Subcutaneous abdominal adipose tissue (tissue), 5 donors: ENCODE results near the gene WASF2.

Experiments
- H3K27ac ChIP-seq: one replicate; pipeline ENCODE4 v1.7.0; 2013; ENCODE audit warnings: low read depth, mild to moderate bottlenecking, inconsistent platforms, low read length, moderate library complexity
- H3K27me3 ChIP-seq, 5 donors: one replicate each; pipeline ENCODE4 v1.7.0; 2013; ENCODE audit warnings: low read length in 5 of 5, inconsistent platforms in 1 of 5; ENCODE audit not compliant: control insufficient read depth in 5 of 5, insufficient read depth in 4 of 5
- H3K36me3 ChIP-seq, 5 donors: one replicate each; pipeline ENCODE4 v1.7.0; 2013; ENCODE audit warnings: low read length in 5 of 5; ENCODE audit not compliant: control insufficient read depth in 5 of 5, insufficient read depth in 5 of 5
- H3K4me1 ChIP-seq, 5 donors: one replicate each; pipeline ENCODE4 v1.7.0; 2013; ENCODE audit warnings: low read length in 5 of 5, mild to moderate bottlenecking in 3 of 5, moderate library complexity in 1 of 5; ENCODE audit not compliant: control insufficient read depth in 5 of 5, insufficient read depth in 5 of 5
- H3K4me3 ChIP-seq, 5 donors: one replicate each; pipeline ENCODE4 v1.7.0; 2013; ENCODE audit warnings: low read length in 5 of 5, low read depth in 1 of 5
- H3K9ac ChIP-seq, 5 donors: one replicate each; pipeline ENCODE4 v1.7.0; 2013; ENCODE audit warnings: low read length in 5 of 5, mild to moderate bottlenecking in 4 of 5, moderate library complexity in 3 of 5
- H3K9me3 ChIP-seq, 5 donors: one replicate each; pipeline ENCODE4 v1.7.0; 2013; ENCODE audit warnings: low read length in 5 of 5; ENCODE audit not compliant: control insufficient read depth in 5 of 5
- donor health status: healthy.
- donor health status: healthy.
- donor health status: healthy.
- donor health status: healthy.
- donor health status: healthy.

WASF2 gene

DNA sequence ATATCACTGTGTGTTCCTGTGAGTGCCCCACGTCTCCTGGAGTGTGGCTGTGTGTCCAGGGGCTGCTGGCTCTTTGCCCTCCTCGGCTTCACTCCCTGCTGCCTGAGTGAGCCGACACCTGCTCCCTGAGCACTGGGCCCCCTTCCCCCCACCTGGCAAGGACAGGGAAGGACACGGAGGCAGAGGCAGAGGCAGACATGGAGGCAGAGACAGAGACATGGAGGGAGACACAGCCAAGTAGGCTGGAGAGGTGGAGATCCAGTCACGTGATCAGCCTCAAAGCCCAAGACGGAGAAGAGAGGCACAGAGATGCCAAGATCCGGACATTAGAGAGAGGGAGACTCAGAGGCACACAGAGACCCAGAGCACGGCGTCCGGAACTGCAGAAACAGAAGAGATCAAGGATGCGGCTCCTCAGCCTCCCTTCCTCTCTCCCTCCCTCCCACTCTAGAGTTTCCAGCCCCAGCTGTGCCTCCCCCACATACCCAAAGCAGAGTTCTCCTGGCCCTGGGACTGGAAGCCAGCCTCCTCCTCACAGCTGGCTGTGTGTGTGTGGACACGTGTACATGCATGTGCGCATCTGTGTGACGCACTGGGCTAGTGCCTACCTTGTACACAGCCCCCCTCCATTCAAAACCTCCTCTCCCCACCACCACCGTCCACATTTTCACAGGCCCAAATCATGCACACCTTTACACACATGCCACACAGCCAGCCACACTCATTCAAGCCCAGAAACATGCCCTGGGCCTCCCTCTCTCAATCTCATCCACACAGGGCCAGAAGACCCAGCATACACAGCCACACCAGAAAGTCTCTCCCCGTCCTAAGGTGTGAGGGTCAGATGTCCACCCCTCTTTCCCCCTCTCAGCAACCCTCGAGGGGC, 39.1 kb upstream of the WASF2 start:
- H3K9ac ChIP-seq = peak overlapping the region in 2 of 5 donors; percentile 54 to 65
- H3K4me1 ChIP-seq = peaks cover 18 to 51% (median 45%) of the 10 kb centered on the region in 5 donors
- peak overlapping the region; percentile 53 to 78 (median 60) for H3K4me3 ChIP-seq
- H3K36me3 ChIP-seq = peaks cover 0 to 20% (median 14%) of the 10 kb centered on the region in 5 donors
- no peaks in the 10 kb centered on the region for H3K27me3 ChIP-seq
- no peaks in the 10 kb centered on the region for H3K9me3 ChIP-seq
- peak overlapping the region; percentile 50 for H3K27ac ChIP-seq

DNA sequence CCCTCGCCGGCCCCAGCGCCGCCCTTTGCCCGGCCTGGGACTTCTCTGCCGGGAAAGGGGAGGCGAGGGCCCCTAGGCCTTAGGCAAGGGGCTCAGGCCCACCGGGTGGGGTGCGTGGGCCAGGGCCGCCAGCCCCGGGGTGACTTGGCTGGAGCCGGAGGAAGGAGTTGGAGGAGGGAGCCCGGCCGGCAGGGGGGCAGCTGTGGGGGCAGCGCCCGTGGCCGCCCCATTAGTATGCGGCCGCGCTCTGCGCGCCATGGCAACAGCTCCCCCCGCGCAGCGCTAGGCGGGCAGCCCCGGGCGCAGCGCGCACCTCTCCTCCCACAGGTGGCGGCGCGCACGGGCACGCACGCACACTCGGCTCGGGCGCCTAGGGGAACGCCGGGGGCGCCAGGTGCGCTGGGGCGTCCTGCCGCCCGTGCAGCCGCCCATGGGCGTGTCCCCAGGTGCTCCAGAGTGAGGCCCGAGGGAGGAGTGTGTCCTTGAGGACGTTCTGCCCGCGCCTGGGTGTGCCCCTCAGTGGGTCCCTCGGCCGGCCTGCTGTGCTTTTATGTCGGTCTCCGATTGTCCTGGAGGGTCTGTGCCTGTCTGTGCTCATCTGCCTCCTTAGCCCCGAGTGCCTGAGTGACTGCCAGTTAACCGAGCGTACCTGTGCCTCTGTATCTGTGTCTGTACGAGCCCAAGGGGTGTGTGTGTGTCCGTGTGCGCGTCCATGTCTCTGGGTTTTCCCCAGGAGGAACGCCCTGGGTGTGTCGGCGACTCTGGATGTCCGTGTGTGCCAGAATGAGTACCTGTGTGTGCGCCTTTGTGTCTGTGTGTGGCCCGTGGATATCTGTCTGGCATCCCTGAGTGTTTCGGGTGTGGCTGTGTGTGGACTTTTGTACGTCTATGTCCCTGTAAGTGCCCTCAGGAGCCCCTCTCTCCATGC, 38.2 kb upstream of the WASF2 start:
- Histone ChIP-seq H3K9ac (peak overlapping the region in 3 of 5 donors; percentile 31 to 65 (median 54)), H3K4me3 (peak overlapping the region; percentile 53 to 78 (median 60)), H3K9me3 (no peaks in the 10 kb centered on the region), H3K27ac (peak overlapping the region; percentile 50), H3K36me3 (peaks cover 0 to 11% (median 6%) of the 10 kb centered on the region in 5 donors), H3K4me1 (peaks cover 21 to 60% (median 53%) of the 10 kb centered on the region in 5 donors), H3K27me3 (no peaks in the 10 kb centered on the region)

DNA sequence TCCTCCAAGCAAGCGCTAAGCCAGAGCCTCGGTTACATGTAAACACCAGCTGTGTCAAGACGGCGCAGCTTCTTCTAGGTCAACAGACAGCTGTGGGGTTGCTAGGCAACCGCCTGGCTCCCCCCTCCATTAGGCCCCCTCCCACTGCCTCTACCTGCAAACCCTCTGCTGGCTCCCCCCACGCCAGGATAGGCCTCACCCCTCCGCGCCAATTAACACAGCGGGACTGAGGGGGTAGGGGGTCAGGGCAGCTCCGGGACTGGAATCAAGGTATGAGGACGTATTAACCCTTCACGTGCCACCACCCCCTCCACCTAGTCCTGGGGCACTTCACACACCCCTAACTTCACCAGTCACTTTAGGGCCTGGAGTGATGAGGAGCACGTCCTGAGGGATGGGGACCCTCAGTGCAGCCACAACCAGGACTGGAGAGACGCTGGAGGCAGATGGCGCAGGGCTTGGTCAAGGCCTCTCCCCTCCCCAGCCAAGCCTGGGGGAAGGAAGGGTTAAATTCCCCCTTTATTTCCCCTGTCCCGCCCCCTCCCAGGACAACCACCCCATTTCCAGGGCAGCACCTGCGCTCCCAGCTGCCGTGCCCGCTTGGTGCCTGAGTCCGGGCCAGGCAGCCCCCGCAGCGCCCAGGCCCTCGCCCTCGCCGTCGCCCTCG, 37.4 kb upstream of the WASF2 start:
- Histone ChIP-seq H3K27me3 (no peaks in the 10 kb centered on the region), H3K27ac (no peak overlapping the region), H3K4me1 (peaks cover 24 to 68% (median 60%) of the 10 kb centered on the region in 5 donors), H3K9ac (peak overlapping the region in 2 of 5 donors; percentile 39 to 51), H3K4me3 (peak overlapping the region in 4 of 5 donors; percentile 22 to 64 (median 56)), H3K36me3 (peaks cover 0 to 3% (median 0%) of the 10 kb centered on the region in 5 donors), H3K9me3 (no peaks in the 10 kb centered on the region)

DNA sequence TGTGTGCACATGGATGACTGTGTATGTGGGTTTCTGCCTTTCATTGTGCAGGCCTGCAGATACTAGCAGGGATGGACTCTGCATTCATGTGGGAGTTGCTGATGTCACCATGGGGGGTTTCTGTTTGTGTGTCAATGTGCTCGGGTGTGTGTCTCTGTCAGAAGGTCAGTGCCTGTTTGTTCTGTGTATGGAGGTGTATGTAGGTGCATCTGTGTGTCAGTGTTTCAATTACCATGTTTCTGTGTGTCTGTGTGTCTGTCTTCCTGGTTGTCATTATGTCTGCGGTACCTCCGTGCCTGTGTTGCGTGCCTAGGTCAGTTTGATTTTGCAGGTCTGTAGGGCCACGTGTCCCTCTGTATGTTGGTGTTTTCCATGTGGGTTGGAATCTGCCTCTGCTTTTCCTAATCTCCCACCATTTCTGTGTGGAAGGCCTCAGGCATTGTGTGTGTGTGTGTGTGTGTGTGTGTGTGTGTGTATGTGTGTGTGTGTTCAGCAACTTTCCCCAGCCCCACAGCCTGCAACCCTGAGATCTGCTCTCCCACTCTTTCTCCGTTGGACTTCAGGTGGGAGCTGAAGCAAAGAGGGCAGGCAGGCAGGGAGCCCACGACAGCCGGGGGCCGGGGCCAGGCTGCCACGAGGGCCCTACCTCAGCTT, 36.7 kb upstream of the WASF2 start:
- Histone ChIP-seq H3K9ac (peak overlapping the region in 1 of 5 donors; percentile 51), H3K9me3 (no peaks in the 10 kb centered on the region), H3K36me3 (no peaks in the 10 kb centered on the region), H3K4me1 (peaks cover 24 to 75% (median 66%) of the 10 kb centered on the region in 5 donors), H3K4me3 (peak overlapping the region in 1 of 5 donors; percentile 3), H3K27me3 (no peaks in the 10 kb centered on the region), H3K27ac (no peak overlapping the region)

DNA sequence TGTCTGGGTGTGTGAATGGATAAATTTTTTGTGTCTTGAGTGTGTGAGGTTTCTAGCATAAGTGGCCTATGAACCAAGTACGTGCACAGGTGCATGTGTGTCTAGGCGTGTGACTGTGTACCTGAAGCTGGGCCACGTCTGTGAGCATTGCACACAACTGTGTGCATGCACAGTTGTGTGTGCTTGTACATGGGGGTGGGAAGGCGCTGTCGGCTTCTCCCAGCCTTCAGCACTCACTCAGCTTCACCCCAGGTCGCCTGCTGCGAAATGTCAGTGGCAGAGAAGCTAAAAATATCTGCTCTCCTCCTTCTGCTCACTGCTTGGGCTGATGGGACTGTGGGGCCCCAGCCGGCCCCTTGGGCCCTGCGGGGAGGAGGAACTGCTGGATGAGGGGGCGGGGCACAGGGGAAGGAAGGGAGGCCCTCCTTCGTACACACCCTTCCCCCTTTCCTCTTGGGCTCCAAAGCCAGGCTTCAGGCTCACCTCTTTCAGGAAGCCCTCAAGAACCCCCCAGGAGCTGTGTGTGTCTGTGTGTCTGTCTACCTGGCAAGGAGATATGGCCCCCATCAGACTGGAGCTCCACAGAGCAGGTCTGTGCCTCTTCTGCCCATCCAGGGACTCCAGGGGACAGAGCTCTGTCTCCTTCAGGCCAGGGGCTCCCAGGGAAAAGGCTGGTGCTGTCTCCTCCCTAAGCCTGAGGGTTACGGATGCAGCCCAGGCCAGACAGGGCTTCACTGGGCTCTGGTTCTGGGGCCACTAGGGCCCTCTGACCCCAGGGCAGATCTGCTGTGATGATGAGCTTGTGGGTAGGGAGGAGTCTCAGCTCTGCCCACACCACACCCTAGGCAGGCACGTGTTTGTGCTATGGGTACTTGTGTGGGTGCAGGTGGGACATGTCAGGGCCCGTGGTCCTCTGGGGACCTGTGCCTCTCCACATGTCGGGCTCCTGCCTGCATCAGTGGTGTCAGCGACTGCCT, 35.6 kb upstream of the WASF2 start:
- H3K27ac ChIP-seq = no peak overlapping the region
- no peaks in the 10 kb centered on the region for H3K36me3 ChIP-seq
- peaks cover 27 to 86% (median 77%) of the 10 kb centered on the region in 5 donors for H3K4me1 ChIP-seq
- no peaks in the 10 kb centered on the region for H3K27me3 ChIP-seq
- H3K9me3 ChIP-seq = no peaks in the 10 kb centered on the region
- peak overlapping the region in 2 of 5 donors; percentile 42 to 50 for H3K9ac ChIP-seq
- peak overlapping the region in 4 of 5 donors; percentile 26 to 47 (median 32) for H3K4me3 ChIP-seq

DNA sequence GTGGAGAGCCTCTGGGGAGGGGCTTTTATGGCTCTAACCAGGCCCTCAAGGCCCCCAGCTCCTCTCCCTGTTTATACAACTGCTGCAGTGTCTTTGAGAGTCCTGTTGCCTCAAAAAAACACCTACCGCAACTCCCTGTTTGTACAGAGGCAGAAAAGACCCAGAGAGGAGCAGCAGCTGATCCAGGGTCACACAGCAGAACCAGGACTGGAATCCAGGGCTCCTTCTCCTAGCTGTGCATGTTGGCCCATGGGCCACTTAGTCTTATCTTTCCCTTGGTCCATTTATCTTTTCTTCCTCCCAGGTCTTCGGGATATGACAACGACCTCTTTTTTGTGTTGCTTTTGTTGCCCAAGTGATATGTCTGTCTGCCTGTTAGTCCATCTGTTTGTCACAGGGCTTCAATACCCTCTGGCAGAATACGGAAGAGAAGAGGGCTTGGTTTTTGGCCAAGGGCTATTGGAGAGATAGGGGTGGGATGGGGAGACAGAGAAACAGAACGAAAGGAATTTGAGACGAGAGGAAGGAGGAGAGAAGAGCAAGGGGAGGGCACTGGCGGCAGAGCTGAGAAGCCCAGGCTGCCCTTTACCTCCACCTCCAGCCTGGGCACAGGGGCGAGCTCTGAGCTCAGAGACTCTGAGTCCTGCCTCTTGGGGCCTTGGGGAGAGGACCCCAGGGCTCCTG, 33.5 kb upstream of the WASF2 start:
- H3K4me3 ChIP-seq = no peak overlapping the region
- peaks cover 18 to 76% (median 64%) of the 10 kb centered on the region in 5 donors for H3K4me1 ChIP-seq
- H3K9me3 ChIP-seq = no peaks in the 10 kb centered on the region
- H3K27ac ChIP-seq = no peak overlapping the region
- no peaks in the 10 kb centered on the region for H3K27me3 ChIP-seq
- H3K36me3 ChIP-seq = no peaks in the 10 kb centered on the region
- H3K9ac ChIP-seq = peak overlapping the region in 1 of 5 donors; percentile 8

DNA sequence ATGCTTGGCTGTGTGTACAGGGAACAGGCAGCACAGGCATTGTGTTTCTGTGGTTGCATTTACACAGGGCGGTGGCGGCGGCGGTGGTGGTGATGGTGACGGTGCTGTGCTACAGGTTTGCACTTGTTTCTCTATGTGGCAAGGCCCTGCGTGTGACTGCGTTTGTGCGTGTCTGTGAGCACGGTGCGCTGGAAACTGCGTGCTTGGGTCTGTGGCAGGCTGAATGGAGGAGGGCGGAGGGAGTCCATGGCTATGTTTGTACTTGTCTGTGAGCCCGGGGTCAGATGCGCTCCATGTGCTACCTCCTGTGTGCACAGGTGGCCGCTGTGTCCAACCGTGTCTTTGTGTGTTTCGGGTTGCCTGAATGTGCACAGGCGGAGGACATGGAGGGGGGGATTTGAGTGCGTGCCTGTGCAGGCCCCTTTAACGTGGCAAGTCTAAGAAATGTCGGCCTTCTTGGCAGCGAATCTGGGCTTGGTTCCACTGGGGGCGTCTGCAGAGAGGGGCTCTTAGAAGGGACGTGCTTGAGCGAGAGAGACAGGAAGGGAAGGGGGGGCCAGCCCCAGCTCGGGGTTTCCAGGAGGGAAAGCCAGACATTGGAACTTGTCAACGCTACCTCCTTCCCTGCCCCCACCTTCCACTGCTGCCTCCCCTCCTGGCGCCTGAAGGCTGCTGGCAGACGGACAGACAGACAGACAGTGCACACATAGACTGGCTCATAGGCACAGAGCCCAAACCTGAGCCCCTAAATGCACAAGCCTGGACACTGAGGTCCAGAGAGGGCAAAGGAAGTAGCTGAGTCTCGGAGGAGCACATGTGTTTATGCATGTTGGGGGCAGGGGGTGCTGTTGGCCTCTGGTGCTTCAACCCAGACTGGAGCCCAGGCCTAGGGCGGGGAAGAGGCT, 32.7 kb upstream of the WASF2 start:
- peak overlapping the region in 1 of 5 donors; percentile 8 for H3K9ac ChIP-seq
- H3K4me3 ChIP-seq = peak overlapping the region in 1 of 5 donors; percentile 19
- no peaks in the 10 kb centered on the region for H3K27me3 ChIP-seq
- H3K36me3 ChIP-seq = no peaks in the 10 kb centered on the region
- H3K9me3 ChIP-seq = no peaks in the 10 kb centered on the region
- H3K27ac ChIP-seq = no peak overlapping the region
- H3K4me1 ChIP-seq = peaks cover 16 to 72% (median 58%) of the 10 kb centered on the region in 5 donors
